Measurements from ENCODE around the gene MCM5. TPM values are rescaled to one million over a fixed set of nuclear protein-coding genes. Genes with fewer than 3 reads are reported as not detected.

The MCM5 gene
- total RNA-seq, 1 donor from 2014 or later: 8.3 TPM

DNA sequence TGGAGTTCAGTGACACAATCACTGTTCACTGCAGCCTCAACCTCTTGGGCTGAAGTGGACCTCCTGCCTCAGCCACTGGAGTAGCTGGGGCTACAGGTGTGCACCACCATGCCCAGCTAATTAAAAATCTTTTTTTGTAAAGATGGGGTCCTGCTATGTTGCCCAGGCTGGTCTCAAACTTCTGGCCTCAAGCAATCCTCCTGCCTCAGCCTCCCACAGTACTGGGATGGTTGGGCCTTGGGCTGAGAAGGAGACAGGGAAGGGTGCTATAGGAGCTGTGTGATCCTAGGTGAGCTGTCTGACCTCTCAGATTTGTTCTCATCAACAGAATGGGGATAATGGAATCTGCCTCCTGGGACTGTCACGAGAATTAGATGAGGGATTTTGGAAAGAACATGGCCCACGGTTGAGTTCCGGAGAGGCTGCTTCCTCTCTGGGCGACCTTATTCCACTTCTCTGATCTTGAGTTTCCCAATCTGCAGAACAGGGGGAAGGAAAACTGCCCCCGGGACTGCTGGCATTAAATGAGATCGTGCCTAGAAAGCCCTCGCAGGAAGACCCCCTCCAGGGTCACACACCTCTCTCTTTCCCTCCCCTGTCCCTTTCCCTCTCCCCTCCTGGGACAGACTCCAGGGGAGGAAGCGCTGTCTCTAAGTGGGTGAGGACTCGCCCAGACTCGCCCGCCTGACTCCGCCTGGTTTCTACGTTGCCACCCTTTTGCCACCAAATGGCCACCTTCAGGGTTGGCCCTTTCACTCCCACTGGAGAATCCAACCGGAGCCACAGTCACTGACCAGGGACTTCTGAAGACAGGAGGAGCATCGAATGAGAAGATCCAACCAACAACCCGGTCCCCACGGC, 50.1 kb downstream of the MCM5 start:
- DNase-seq: no peak
- TF ChIP-seq, protein P1, sequence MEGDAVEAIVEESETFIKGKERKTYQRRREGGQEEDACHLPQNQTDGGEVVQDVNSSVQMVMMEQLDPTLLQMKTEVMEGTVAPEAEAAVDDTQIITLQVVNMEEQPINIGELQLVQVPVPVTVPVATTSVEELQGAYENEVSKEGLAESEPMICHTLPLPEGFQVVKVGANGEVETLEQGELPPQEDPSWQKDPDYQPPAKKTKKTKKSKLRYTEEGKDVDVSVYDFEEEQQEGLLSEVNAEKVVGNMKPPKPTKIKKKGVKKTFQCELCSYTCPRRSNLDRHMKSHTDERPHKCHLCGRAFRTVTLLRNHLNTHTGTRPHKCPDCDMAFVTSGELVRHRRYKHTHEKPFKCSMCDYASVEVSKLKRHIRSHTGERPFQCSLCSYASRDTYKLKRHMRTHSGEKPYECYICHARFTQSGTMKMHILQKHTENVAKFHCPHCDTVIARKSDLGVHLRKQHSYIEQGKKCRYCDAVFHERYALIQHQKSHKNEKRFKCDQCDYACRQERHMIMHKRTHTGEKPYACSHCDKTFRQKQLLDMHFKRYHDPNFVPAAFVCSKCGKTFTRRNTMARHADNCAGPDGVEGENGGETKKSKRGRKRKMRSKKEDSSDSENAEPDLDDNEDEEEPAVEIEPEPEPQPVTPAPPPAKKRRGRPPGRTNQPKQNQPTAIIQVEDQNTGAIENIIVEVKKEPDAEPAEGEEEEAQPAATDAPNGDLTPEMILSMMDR (IDR thresholded peaks at IDR 0.05; ENCODE audit: borderline replicate concordance): no peak
- Histone ChIP-seq H3K27me3 (ENCODE audit: low read depth) (peaks cover 14% of the 10 kb centered on the region), H3K4me3 (no peak overlapping the region), H3K36me3 (no peaks in the 10 kb centered on the region), H3K9me3 (replicated peaks) (no peaks in the 10 kb centered on the region), H3K4me1 (no peaks in the 10 kb centered on the region), H3K27ac (replicated peaks) (no peak overlapping the region)
- intact Hi-C loops (cut with micrococcal nuclease): no loop called here

DNA sequence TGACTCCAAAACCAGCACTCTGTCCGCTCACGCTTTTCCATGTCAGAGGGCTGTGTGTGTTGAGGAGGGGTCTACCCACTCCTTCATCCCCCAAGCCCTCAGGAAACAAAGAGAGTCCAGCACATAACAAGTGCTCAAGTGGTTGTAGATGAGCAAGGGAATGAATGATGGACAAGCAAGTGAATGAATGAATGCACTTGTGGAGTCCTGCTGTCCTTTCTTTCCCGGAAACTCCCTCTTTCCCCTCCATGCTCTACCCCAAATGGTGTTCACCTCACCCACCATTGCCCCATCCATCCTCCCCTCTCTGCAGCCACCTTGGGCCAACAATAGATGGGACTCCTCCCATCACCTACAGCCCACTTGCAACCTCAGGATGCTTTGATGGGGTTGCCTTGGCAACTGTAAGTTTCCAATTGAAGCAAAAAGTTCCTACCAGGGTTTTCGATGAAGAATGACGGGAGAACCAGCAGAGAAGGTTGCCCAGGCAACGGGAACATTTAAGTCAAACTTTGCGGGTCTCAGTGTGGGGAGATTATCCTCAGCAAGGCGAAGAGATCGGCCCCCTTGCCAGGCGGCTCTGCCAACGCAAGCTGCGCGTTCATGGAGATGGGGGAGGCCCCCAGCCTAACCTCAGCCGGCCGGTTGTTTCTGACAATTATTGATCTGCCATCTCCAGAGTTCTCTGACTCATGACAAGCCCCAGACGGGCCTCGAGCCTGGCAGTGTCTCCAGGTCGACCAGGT, 51.1 kb downstream of the MCM5 start:
- H3K4me1 ChIP-seq: no peaks in the 10 kb centered on the region
- no peak for DNase-seq
- H3K27ac ChIP-seq (replicated peaks): no peak overlapping the region
- H3K9me3 ChIP-seq (replicated peaks): no peaks in the 10 kb centered on the region
- TF ChIP-seq, protein P1 (IDR thresholded peaks at IDR 0.05; ENCODE audit: borderline replicate concordance): no peak
- peaks cover 14% of the 10 kb centered on the region for H3K27me3 ChIP-seq (ENCODE audit: low read depth)
- intact Hi-C loops (cut with micrococcal nuclease): no loop called here
- H3K4me3 ChIP-seq: no peak overlapping the region
- no peaks in the 10 kb centered on the region for H3K36me3 ChIP-seq

DNA sequence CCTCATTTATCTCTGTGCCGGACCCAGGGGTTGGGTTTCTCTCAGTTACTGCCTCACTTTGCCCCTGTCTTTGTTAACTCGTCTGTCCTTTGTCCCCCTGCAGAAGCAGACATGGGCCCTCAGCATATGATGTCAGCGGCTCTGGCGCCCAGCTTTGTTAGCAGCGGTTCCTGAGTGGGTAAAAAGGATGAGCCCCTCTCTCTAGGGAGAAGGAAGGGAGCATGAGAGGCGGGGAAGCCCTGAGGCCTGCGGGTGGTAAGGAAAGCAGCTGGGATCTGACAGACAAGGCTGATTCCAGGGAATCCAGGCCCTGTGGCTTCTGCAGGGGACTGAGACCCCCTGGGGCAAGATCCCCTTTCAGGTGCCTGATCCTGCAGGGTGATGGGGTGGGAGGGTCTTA, 51.7 kb downstream of the MCM5 start:
- Histone ChIP-seq H3K27me3 (ENCODE audit: low read depth) (peaks cover 14% of the 10 kb centered on the region), H3K4me3 (no peak overlapping the region), H3K4me1 (no peaks in the 10 kb centered on the region), H3K27ac (replicated peaks) (no peak overlapping the region), H3K36me3 (no peaks in the 10 kb centered on the region), H3K9me3 (replicated peaks) (no peaks in the 10 kb centered on the region)
- intact Hi-C loops (cut with micrococcal nuclease): no loop called here
- DNase-seq: no peak
- TF ChIP-seq, protein P1 (IDR thresholded peaks at IDR 0.05; ENCODE audit: borderline replicate concordance): no peak

DNA sequence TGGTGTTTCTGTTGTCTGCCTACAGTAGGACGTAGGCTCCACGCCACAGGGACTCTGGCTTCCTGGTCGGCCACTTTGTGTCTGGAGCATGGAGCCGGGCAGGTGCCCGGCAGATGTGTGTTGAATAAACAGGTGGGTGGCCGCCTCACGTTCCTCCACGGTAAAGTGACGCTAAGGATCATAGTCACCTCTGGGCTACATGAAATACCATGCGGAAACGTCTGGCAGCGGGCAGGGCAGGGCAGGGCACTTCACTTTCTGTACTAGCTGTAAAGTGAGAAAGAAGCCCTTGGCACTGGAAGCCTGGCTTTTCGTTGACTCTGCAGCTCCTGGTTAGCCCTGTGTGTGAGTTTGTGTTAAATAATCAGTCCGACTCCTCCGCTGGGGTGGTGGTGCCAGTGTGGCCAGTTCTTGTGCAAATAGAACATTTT, 52.4 kb downstream of the MCM5 start:
- intact Hi-C loops (cut with micrococcal nuclease): no loop called here
- Histone ChIP-seq H3K4me3 (no peak overlapping the region), H3K9me3 (replicated peaks) (no peaks in the 10 kb centered on the region), H3K4me1 (no peaks in the 10 kb centered on the region), H3K27ac (replicated peaks) (no peak overlapping the region), H3K36me3 (no peaks in the 10 kb centered on the region), H3K27me3 (ENCODE audit: low read depth) (peaks cover 14% of the 10 kb centered on the region)
- TF ChIP-seq, protein P1 (IDR thresholded peaks at IDR 0.05; ENCODE audit: borderline replicate concordance): no peak
- no peak for DNase-seq

DNA sequence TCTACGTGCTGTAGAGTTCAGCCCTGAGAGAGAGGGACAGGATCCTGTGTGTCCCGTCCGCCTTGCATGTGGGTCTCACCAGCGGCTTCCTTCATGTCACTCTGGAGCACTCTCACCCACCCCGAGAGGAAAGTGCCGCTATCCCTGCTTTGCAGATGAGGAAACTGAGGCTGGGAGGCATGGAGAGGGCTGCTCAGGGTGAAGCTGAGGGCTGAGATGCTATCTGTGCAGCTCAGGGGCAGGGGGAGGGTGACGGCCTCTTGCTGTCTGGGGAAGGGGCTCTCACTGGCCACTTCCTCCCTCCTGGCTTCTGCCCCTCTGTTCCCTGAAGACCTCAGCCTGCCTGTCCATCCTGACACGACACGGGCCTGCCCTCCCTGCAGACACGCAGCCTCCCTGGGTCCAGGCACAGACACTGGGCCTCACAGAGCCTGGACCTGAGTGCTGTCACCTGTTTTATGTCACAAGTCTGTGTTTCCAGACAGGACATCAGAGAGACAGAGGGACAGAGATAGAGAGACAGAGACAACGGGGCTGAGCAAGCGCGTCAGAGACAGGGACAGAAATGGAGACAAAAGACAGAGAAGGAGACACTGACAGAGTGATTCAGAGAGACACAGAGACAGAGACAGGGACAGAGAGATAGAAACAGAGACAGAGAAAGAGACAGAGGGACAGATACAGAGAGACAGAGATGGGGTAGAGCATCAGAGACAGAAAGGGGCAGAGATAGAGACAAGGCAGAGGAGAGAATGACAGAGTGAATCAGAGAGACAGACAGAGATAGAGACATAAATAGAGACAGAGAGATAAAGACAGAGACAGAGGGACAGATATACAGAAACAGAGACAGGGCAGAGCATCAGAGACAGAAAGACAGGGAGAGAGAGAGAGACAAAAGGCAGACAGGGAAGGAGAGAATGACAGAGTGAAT, 53.1 kb downstream of the MCM5 start:
- intact Hi-C loops (cut with micrococcal nuclease): no loop called here
- no peak overlapping the region for H3K27ac ChIP-seq (replicated peaks)
- peaks cover 14% of the 10 kb centered on the region for H3K27me3 ChIP-seq (ENCODE audit: low read depth)
- H3K9me3 ChIP-seq (replicated peaks): no peaks in the 10 kb centered on the region
- H3K4me1 ChIP-seq: no peaks in the 10 kb centered on the region
- TF ChIP-seq, protein P1 (IDR thresholded peaks at IDR 0.05; ENCODE audit: borderline replicate concordance): no peak
- no peaks in the 10 kb centered on the region for H3K36me3 ChIP-seq
- DNase-seq: no peak
- no peak overlapping the region for H3K4me3 ChIP-seq

Data from left ventricle myocardium inferior (tissue), 1 donor.